Caki2 (cell line): ENCODE data around the gene OR5A1. TPM values are rescaled to one million over a fixed set of nuclear protein-coding genes. Genes with fewer than 3 reads are reported as not detected.
"Not testable (repeated sequence)": the region's sequence is repeated elsewhere in the genome, so short reads cannot be mapped to it uniquely, and the experiment has no call there.

Experiments used
- DNase-seq: peaks from one replicate; pipeline ENCODE4 v3.0.0-alpha.2; 2015; ENCODE audit warnings: low read depth
- in situ Hi-C: cut with HindIII; loops from 2 replicates; pipeline ENCODE4 v1.10.0; 2016; ENCODE audit warnings: low sequenced_read_pairs, low pct_unique_long_range_greater_than_20kb, mixed read lengths
- total RNA-seq: library from RNA; depleted of rRNA; stranded (reverse); fragments of >200 nt; shearing (Covaris generic); gene quantifications from 2 replicates; pipeline ENCODE4 v1.2.3, GENCODE V29; 2014; ENCODE audit warnings: low replicate concordance; rRNA removed

OR5A1 gene
- total RNA-seq: not detected in 2 replicates

DNA sequence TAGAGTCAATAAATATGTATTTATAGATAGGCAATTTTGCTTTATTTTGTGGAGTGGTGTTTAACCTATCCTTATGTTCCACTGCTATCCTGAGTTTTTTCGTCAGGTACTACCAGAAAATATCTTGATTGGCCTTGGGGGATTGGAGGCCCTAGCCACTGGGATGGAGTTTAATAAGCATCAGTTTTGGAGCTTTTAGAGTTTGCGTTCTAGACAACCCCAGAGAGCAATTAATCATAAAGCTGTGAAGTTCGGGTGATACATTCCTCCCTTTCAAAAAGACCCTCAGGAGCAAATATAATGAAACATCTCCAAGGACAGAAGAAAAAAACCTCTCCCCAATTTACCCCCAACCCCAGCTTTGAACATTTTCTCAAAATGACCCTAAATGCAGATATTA is at the start of gene OR5A1:
Gene OR5A1, plus strand, starts transcription at position 301 of the 400 bp plus-strand sequence. CDS start 6,700 bp downstream, outside the sequence.
- no peak for DNase-seq
- in situ Hi-C loops: no loop called here

DNA sequence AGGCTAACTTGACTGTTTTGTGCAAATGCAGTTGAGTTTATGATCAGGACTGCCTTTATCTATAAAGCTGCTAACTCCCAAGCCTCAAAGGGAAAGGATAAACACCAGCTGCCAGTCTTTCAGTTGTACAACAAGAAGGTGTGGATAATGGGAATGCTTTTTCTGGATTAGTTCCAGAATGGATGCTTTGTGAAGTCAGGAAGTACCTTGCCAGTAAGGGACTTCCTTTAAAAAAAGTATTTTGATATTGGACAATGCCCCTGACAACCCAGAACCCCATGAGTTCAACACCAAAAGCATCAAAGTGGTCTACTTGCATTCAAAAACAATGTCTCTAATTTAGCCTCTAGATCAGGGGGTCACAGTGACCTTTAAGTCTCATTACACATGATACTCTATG is 42.1 kb upstream of the OR5A1 start:
- in situ Hi-C loops: no loop called here
- no peak for DNase-seq

DNA sequence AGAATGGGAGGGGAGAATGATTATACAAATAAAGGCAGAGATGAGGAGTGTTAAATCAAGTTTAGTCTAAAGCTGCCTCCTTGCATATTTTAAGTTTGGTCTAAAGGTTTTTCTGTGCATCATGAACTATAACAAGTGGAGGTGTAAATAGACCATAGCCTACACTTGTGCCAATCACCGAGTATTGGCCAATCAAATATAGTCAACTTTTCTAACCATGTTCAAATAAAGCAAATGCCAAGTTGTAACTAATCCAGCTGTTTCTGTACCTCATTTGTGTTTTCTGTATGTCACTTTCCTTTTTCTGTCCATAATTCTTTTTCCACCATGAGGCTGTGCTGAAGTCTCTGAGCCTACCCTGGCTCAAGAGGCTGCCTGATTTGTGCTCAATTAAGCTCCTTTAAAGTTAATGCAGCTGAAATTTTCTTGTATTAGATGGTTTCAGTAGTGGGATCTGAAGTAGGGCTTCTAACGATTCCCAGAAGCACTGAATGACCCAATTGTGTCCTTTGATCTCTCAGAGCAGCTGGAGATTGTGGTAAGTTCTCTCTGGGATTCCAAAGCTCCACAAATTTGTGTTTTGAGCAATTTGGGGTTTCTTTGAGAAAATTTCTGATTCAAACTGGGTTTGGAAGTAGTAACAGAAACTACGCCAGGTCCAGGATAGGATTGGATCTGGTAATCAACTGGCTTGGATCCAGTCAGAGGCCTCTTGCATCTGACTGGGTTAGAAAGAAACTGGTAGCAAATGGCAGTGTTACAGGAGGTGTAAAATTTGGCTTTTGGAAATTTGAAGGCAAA is 35.6 kb upstream of the OR5A1 start:
- no peak for DNase-seq
- in situ Hi-C loops: no loop called here

DNA sequence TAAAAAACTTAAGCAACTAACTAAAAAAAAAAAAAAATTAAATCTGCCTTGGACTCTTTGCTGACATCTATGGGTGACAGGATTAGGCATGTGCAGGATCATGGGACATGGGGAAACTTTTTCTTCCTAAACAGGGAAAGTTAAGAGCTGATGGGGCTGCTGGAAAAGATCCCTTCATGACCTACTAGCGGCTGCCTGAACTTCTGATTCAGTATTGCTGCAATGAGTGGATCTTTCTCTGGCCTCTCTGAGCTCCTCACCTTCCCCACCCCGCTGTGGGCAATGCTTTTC is 35.1 kb upstream of the OR5A1 start:
- in situ Hi-C loops: no loop called here
- no peak for DNase-seq

DNA sequence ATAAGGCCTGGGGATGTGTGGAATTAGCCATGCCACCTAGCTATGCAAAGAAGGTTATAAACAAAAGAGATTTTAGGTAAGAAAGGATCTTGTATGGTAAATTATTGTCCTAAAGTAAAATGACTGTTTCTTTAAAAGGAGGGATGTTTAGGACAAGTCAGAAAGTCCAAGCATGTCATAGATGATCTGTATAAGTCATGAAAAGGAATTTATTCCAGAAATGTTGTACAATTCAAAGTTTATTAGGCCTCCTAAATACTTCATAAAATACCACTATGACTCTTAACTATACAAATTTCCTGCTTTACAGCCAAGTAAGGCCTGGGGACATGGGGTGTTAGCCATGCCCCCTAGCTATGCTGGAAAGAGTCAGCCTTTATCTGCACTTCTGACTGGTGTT is 32.7 kb upstream of the OR5A1 start:
- in situ Hi-C loops: no loop called here

DNA sequence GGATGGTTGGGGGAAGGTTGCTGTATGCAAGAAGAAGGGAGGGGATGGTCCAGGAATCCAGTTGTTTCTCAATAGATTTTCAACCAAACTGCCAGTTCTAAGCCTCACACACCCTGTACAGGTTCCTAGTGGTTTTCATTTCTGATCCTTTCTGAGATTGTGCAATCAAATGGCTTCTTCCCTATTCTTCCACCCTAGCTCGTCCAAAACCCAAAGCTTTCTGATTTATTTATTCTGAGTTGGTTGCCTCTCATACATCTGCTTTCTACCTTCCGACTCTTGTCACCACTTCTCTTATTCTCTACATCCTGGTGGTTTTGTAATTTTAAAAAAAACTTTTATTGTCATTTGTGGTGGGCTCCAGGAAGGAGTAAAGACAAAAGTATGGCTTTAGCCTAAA is 22.6 kb upstream of the OR5A1 start:
- in situ Hi-C loops: no loop called here

More for the DNA sequence above, 32.7 kb upstream of the OR5A1 start:
- DNase-seq: peak; percentile 1

DNA sequence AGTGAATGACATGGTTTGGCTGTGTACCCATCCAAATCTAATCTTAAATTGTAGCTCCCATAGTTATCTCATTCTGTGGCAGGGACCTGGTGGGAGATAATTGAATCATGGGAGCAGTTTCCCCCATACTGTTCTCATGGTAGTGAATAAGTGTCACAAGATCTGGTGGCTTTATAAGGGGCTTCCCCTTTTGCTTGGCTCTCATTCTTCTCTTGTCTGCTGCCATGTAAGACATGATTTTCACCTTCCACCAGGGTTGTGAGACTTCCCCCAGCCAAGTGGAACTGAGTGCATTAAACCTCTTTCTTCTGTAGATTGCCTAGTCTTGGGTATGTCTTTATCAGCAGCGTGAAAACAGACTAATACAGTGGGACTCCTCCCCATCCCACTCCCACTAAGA is 21.2 kb upstream of the OR5A1 start:
- in situ Hi-C loops: no loop called here
- DNase-seq: no peak

More for the DNA sequence above, 22.6 kb upstream of the OR5A1 start:
- no peak for DNase-seq

DNA sequence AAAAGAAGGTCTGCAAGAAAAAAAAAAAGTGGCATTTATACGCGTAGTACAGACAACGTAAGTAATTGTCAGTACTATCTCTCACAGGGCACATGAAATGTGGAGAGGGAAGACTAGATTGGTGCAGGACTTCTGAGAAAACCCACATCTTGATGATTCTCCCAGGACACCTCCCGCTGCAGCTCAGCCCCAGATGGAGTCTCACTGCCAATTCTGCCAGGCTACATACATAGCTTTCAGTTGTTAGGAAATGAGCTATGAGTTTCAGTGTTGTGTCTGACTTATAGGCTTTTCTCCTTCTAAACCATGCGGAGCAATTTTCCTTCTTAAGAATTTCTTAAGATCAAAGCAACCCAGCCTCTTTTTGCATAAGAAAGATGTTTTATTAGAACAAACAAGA is 19.7 kb upstream of the OR5A1 start:
- DNase-seq: no peak
- in situ Hi-C loops: no loop called here

DNA sequence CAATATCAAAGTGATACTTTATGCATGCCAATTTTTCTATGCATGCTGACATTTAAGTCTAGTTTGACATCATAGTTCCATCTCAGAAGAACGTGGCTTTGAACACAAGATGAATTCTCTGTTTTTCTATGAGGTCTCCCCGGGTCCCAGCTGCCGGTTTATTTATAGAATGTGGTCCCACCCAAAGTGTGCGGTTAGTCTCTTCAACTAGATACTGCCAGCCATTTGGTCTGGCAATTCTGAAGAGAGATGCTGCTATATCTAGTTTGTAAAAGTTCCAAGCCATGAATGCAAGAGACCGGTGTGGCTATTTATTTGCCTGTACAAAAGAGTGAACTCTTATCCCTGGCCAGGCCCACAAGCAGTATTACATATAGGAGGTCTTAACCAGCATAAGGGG is 19.2 kb upstream of the OR5A1 start:
- no peak for DNase-seq
- in situ Hi-C loops: no loop called here

DNA sequence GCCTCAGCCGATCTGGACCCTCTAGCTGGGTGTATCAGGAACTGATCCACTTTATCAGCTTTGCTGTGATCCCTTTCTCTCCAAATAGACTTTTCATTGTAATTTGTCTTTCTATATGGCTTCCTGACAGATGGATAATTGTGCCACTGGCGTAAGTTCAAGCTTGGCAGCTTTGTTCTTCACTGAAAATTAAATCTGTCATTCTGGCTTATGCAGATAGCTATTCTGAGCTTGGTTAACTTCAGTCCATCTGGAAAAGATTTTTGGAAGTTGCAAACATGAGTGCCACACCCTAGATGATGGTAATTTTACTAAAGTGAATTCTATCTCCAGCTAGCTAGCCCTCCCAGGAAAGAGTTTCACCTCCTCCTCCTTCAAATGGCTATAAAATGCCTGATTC is 18.1 kb upstream of the OR5A1 start:
- no peak for DNase-seq
- in situ Hi-C loops: no loop called here

DNA sequence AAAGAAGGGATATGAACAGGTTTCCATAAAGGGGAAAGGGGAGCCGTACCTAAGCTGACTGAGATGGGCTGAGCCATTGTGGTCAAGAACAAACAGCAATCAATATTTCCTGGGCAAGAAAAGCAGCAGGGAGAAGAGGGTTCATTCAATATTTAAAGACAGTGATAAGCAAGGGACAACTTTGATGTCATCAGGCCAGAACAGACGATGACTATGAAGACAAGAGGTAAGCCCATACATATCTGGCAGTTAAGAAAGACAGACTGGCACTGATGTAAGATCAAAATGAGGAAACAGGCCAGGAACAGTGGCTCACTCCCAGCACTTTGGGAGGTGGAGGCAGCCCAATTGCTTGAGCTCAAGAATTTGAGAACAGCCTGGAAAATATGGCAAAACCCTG is 12.4 kb upstream of the OR5A1 start:
- DNase-seq: no peak
- in situ Hi-C loops: no loop called here

DNA sequence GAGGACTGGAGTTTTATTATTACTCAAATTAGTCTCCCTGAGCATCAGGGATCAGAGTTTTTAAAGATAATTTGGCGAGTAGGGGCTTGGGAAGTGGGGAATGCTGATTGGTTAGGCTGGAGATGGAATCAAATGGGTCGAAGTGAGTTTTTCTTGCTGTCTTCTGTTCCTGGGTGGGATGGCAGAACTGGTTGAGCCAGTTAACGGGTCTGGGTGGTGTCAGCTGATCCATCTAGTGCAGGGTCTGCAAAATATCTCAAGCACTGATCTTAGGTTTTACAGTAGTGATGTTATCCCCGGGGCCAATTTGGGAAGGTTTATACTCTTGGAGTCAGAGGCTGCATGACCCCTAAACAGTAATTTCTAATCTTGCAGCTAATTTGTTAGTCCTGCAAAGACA is 11.1 kb upstream of the OR5A1 start:
- no peak for DNase-seq
- in situ Hi-C loops: no loop called here

DNA sequence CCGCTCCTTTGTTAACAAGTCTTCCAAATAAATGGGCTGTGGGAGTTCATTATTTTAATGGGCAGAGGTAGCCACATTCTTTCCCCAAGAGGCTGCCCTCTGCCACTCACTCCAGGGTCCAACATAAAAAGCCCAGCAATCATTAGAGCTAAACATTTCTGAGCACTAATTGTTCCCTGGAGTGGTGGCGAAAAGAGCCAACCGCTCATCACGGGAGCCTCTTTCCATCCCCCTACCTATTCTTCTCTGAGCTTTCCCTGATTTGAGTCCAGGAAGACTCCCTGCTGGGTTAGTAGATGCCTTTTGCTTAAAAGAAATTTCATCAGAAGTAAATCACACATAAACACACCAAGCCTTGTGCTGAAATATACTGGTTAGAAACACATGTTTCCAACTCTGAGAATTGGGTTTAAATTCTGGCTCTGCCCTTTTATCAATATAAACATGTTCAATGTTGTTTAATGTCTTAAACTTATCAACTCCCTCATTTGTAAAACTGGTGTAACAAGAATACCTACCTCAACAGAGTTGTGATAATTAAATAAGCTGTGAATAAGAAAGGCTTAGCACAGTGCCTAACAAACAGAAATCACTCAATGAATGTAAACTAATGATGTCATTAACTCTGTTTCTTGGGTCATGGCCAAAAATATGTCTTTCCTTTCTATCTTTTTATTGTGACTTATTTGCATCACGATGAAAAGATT is 9.8 kb upstream of the OR5A1 start, which contains the start of gene OR5A2:
Gene OR5A2, minus strand, starts transcription at position 53 of the 707 bp plus-strand sequence. CDS start 3,460 bp downstream, outside the sequence.
- in situ Hi-C loops: no loop called here
- DNase-seq: no peak

DNA sequence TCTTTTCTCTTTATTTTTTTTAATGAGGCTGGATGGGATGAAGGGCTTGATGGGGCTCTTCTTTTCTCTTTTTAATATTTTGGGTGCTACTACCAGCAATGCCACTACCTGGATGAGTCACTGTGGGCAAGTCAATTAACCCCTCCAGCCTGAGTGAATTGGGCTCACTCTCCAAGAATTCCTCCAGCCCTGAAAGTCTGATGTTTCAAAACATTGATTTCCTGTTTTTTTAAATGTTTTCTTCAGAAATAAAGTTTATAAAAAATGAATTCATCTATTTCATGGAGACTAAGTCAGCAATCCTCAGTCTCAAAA is 9.2 kb upstream of the OR5A1 start:
- in situ Hi-C loops: no loop called here
- no peak for DNase-seq

DNA sequence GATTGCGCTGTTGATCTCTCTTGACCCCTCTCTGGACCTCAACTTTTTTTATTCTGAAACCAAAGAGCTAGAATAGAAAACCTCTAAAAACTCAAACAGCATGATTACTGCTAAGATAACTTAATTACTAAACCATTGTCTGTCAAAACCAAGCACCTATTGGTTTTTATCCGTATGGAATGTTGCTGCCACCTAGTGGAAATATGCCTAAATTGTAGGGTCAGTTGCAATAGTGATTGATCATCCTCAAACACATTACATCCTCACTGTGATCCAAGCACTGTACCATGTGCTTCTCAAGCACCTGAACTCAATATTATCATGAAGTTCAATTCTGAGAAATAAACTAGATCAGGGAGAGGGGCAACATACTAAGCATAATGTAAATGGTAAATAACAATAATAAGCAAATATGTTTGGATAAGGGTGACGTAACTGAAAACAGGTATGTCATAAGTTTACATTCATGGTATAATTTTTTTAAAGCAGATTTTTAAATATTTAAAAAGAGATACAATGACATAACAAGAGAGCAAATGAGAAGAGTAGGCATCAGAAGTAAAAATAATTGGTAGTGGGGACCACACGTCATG is 6.2 kb upstream of the OR5A1 start:
- in situ Hi-C loops: no loop called here
- peak; percentile 6 for DNase-seq

DNA sequence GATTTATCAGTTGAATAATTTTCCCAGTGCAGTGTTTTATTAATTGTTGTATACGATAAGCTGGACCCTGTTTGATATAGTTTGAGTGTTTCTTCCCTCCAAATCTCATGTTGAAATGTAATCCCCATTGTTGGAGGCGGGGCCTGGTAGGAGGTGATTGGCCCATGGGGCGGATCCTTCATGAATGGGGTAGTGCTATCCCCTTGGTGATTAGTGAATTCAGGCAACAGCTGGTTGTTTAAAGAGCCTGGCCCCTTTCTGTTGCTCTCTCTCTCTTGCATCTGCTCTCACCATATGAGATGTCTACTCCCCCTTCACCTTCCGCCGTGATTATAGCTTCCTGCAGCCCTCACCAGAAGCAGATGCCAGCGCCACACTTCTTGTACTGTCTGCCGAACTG is 1.5 kb downstream of the OR5A1 start:
- no peak for DNase-seq
- in situ Hi-C loops: no loop called here

DNA sequence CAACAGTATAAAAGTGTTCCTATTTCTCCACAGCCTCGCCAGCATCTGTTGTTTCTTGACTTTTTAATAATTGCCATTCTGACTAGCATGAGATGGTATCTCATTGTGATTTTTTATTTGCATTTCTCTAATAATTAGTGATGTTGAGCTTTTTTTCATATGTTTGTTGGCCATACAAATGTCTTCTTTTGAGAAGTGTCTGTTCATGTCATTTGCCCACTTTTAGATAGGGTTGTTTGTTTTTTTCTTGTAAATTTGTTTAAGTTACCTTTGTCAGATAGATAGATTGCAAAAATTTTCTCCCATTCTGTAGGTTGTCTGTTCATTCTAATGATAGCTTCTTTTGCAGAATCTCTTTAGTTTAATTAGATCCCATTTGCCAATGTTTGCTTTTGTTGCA is 9.4 kb downstream of the OR5A1 start:
- DNase-seq, in situ Hi-C loops: not testable (repeated sequence)

DNA sequence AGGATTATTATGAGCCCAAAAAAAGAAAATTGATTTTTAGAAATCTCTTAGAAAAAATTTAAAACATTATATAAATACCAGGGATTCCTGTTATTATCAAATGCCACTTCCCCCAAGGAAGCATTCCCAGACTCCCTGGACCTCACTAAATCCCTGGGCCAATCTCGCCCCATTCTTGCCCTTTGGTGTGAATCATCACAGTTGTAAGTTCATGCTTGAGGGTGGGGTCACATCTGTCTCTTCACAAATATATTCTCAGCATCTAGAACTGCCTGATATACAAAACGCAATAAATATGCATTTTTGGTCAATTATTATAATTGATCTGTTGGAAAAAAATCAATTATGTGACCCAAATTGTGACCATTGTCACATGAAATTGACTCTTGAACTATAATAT is 12.2 kb downstream of the OR5A1 start:
- in situ Hi-C loops: no loop called here

DNA sequence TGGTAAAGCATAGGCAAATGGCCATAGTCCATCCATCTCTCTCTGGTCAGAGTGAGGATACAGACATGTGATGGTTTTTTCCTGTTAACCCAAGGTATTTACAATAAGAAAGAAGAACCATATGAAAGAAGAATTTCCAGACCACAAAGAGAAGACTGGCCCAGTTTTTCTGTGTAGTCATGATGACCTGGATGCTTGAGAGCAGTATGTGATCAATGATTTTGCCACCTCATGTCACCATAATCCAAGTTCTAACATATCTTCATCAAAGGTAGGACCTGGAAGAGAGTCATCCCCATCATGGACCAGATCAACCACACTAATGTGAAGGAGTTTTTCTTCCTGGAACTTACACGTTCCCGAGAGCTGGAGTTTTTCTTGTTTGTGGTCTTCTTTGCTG is 20.4 kb downstream of the OR5A1 start, which contains the start of gene OR4D6:
Gene OR4D6, plus strand, starts transcription at position 301 of the 400 bp plus-strand sequence. Its CDS starts 0 bp downstream, at position 301.
- no peak for DNase-seq
- in situ Hi-C loops: no loop called here

More for the DNA sequence above, 12.2 kb downstream of the OR5A1 start:
- DNase-seq: no peak
